ENCODE data around the gene DOK4. TPM values are rescaled to one million over a fixed set of nuclear protein-coding genes. Genes with fewer than 3 reads are reported as not detected.
A peak's percentile ranks its signal among the peaks of the same experiment; 100 is the strongest.

The DOK4 gene
- total and polyA plus RNA-seq, 5 donors from 2014 or later = 0.99 to 1.8 (median 1.2) TPM

GRCh38 chr16:57471852-57472664 is 14.2 kb downstream of the DOK4 start:
- no peak overlapping the region for H3K4me3 Mint-ChIP-seq
- ATAC-seq (ENCODE audit: low read depth in 2 of 2) (no peak), DNase-seq (no peak)
- Histone ChIP-seq H3K4me3 (ENCODE audit: low read depth, low read length) (no peak overlapping the region), H3K36me3 (ENCODE audit: control insufficient read depth, insufficient read depth, low read length) (peaks cover 48% of the 10 kb centered on the region), H3K4me1 (ENCODE audit: control insufficient read depth, insufficient read depth, low read length, poor library complexity, severe bottlenecking) (peaks cover 13% of the 10 kb centered on the region), H3K9me3 (ENCODE audit: control insufficient read depth in 2 of 2, low read length in 2 of 2) (no peaks in the 10 kb centered on the region), H3K27ac (ENCODE audit: insufficient read depth, low read length, poor library complexity, severe bottlenecking) (no peak overlapping the region), H3K27me3 (ENCODE audit: control insufficient read depth, insufficient read depth, low read length) (no peaks in the 10 kb centered on the region)
- peaks cover 4 to 17% (median 13%) of the 10 kb centered on the region in 4 donors for H3K4me1 Mint-ChIP-seq
- peaks cover 31% of the 10 kb centered on the region for H3K36me3 Mint-ChIP-seq
- H3K27me3 Mint-ChIP-seq = no peaks in the 10 kb centered on the region
- H3K9me3 Mint-ChIP-seq = peaks cover 0 to 3% (median 0%) of the 10 kb centered on the region in 7 donors
- H3K27ac Mint-ChIP-seq = peak overlapping the region in 1 of 3 donors; percentile 58

DNA sequence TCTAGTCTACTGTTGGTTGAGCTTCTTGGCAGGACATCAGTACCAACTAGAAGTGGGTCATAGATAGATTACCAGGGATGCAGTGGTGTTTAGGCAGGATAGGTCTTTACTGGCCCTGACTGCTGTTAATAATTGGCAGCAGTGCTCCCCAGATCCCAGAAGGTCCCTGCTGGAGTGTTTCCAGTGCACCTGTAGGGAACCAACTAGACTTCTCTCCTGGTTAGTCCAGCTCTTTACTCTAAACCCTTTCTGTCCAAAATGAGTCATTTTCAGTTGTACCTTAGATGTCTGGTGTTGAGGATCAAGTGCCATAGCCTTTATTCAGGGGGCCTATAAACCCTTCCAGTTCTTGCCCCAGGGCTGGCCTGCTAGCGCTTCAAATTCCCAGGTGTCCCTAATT is 15.1 kb downstream of the DOK4 start:
- no peak for DNase-seq
- no peak for ATAC-seq (ENCODE audit: low read depth in 2 of 2)
- peaks cover 0 to 3% (median 0%) of the 10 kb centered on the region in 7 donors for H3K9me3 Mint-ChIP-seq
- Histone ChIP-seq H3K4me3 (ENCODE audit: low read depth, low read length) (no peak overlapping the region), H3K9me3 (ENCODE audit: control insufficient read depth in 2 of 2, low read length in 2 of 2) (no peaks in the 10 kb centered on the region), H3K27me3 (ENCODE audit: control insufficient read depth, insufficient read depth, low read length) (no peaks in the 10 kb centered on the region), H3K36me3 (ENCODE audit: control insufficient read depth, insufficient read depth, low read length) (peaks cover 55% of the 10 kb centered on the region), H3K27ac (ENCODE audit: insufficient read depth, low read length, poor library complexity, severe bottlenecking) (no peak overlapping the region), H3K4me1 (ENCODE audit: control insufficient read depth, insufficient read depth, low read length, poor library complexity, severe bottlenecking) (peaks cover 7% of the 10 kb centered on the region)
- H3K36me3 Mint-ChIP-seq = peaks cover 33% of the 10 kb centered on the region
- no peak overlapping the region for H3K27ac Mint-ChIP-seq
- no peaks in the 10 kb centered on the region for H3K27me3 Mint-ChIP-seq
- peaks cover 4 to 13% (median 10%) of the 10 kb centered on the region in 4 donors for H3K4me1 Mint-ChIP-seq
- H3K4me3 Mint-ChIP-seq = no peak overlapping the region

DNA sequence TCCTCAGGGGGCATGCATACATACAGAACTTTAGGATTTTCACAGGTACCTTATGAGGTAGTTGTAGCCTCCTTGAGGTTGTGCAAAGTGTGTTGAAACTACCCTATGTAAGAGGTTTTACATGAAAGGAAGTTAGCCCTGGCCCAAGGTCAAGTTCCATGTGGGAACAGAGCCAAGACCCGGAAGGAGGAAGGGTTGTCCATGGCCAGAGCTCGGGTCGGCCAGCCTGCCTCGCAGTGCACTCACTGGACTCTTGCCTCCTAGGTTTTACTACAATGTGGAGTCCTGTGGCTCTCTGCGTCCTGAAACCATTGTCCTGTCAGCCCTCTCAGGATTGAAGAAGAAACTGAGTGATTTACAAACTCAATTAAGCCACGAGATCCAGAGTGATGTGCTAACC is 15.6 kb downstream of the DOK4 start:
- H3K27me3 ChIP-seq (ENCODE audit: control insufficient read depth, insufficient read depth, low read length) = no peaks in the 10 kb centered on the region
- H3K4me3 ChIP-seq (ENCODE audit: low read depth, low read length) = no peak overlapping the region
- Mint-ChIP-seq H3K27me3 (no peaks in the 10 kb centered on the region), H3K4me3 (no peak overlapping the region), H3K36me3 (peaks cover 38% of the 10 kb centered on the region), H3K27ac (peak overlapping the region in 1 of 3 donors; percentile 46), H3K9me3 (peaks cover 0 to 3% (median 0%) of the 10 kb centered on the region in 7 donors), H3K4me1 (peaks cover 4 to 14% (median 12%) of the 10 kb centered on the region in 4 donors)
- H3K27ac ChIP-seq (ENCODE audit: insufficient read depth, low read length, poor library complexity, severe bottlenecking) = no peak overlapping the region
- H3K36me3 ChIP-seq (ENCODE audit: control insufficient read depth, insufficient read depth, low read length) = peaks cover 60% of the 10 kb centered on the region
- peaks cover 2% of the 10 kb centered on the region for H3K4me1 ChIP-seq (ENCODE audit: control insufficient read depth, insufficient read depth, low read length, poor library complexity, severe bottlenecking)
- no peak for DNase-seq
- ATAC-seq (ENCODE audit: low read depth in 2 of 2) = no peak
- no peaks in the 10 kb centered on the region for H3K9me3 ChIP-seq (ENCODE audit: control insufficient read depth in 2 of 2, low read length in 2 of 2)

DNA sequence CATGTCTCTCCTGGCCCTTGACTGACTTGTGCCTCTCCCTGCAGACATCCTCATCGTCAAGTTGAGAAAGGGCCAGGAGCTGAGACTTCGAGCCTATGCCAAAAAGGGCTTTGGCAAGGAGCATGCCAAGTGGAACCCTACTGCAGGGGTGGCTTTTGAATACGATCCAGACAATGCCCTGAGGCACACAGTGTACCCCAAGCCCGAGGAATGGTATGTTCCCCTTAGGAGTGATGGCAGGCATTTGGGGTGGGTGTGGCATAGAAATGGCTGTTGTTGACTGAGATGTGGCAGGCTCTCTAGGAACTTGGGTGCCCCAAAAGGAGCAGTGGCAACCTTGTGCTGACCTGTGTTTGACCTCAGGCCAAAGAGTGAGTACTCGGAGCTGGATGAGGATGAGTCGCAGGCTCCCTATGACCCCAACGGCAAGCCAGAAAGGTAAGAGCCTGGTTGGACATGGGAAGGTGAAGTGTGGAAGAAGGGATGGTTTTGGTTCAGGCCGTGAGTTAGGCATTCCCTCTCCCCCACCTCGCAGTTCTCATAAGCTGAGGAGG is 16.3 kb downstream of the DOK4 start:
- no peak overlapping the region for H3K4me3 ChIP-seq (ENCODE audit: low read depth, low read length)
- Mint-ChIP-seq H3K4me1 (peaks cover 4 to 18% (median 15%) of the 10 kb centered on the region in 4 donors), H3K9me3 (peaks cover 0 to 3% (median 0%) of the 10 kb centered on the region in 7 donors), H3K4me3 (no peak overlapping the region), H3K27me3 (no peaks in the 10 kb centered on the region), H3K36me3 (peaks cover 43% of the 10 kb centered on the region), H3K27ac (no peak overlapping the region)
- no peak for ATAC-seq (ENCODE audit: low read depth in 2 of 2)
- H3K9me3 ChIP-seq (ENCODE audit: control insufficient read depth in 2 of 2, low read length in 2 of 2) = no peaks in the 10 kb centered on the region
- H3K27me3 ChIP-seq (ENCODE audit: control insufficient read depth, insufficient read depth, low read length) = no peaks in the 10 kb centered on the region
- H3K27ac ChIP-seq (ENCODE audit: insufficient read depth, low read length, poor library complexity, severe bottlenecking) = no peak overlapping the region
- DNase-seq = no peak
- H3K36me3 ChIP-seq (ENCODE audit: control insufficient read depth, insufficient read depth, low read length) = peaks cover 63% of the 10 kb centered on the region
- peaks cover 3% of the 10 kb centered on the region for H3K4me1 ChIP-seq (ENCODE audit: control insufficient read depth, insufficient read depth, low read length, poor library complexity, severe bottlenecking)

GRCh38 chr16:57469046-57469445 is 17.2 kb downstream of the DOK4 start:
- Mint-ChIP-seq H3K27me3 (no peaks in the 10 kb centered on the region), H3K4me1 (peaks cover 6 to 27% (median 24%) of the 10 kb centered on the region in 4 donors), H3K4me3 (no peak overlapping the region), H3K27ac (no peak overlapping the region), H3K9me3 (peaks cover 0 to 3% (median 0%) of the 10 kb centered on the region in 7 donors), H3K36me3 (peaks cover 50% of the 10 kb centered on the region)
- Histone ChIP-seq H3K4me1 (ENCODE audit: control insufficient read depth, insufficient read depth, low read length, poor library complexity, severe bottlenecking) (peaks cover 10% of the 10 kb centered on the region), H3K36me3 (ENCODE audit: control insufficient read depth, insufficient read depth, low read length) (peaks cover 69% of the 10 kb centered on the region), H3K27me3 (ENCODE audit: control insufficient read depth, insufficient read depth, low read length) (no peaks in the 10 kb centered on the region), H3K9me3 (ENCODE audit: control insufficient read depth in 2 of 2, low read length in 2 of 2) (no peaks in the 10 kb centered on the region), H3K4me3 (ENCODE audit: low read depth, low read length) (no peak overlapping the region), H3K27ac (ENCODE audit: insufficient read depth, low read length, poor library complexity, severe bottlenecking) (no peak overlapping the region)
- DNase-seq (no peak), ATAC-seq (ENCODE audit: low read depth in 2 of 2) (no peak)

GRCh38 chr16:57468346-57468745 is 17.9 kb downstream of the DOK4 start:
- DNase-seq (no peak), ATAC-seq (ENCODE audit: low read depth in 2 of 2) (no peak)
- Histone ChIP-seq H3K4me3 (ENCODE audit: low read depth, low read length) (no peak overlapping the region), H3K9me3 (ENCODE audit: control insufficient read depth in 2 of 2, low read length in 2 of 2) (no peaks in the 10 kb centered on the region), H3K4me1 (ENCODE audit: control insufficient read depth, insufficient read depth, low read length, poor library complexity, severe bottlenecking) (peaks cover 17% of the 10 kb centered on the region), H3K36me3 (ENCODE audit: control insufficient read depth, insufficient read depth, low read length) (peaks cover 69% of the 10 kb centered on the region), H3K27ac (ENCODE audit: insufficient read depth, low read length, poor library complexity, severe bottlenecking) (no peak overlapping the region), H3K27me3 (ENCODE audit: control insufficient read depth, insufficient read depth, low read length) (no peaks in the 10 kb centered on the region)
- peaks cover 0 to 3% (median 0%) of the 10 kb centered on the region in 7 donors for H3K9me3 Mint-ChIP-seq
- H3K27me3 Mint-ChIP-seq = no peaks in the 10 kb centered on the region
- H3K36me3 Mint-ChIP-seq = peaks cover 52% of the 10 kb centered on the region
- H3K27ac Mint-ChIP-seq = no peak overlapping the region
- H3K4me1 Mint-ChIP-seq = peaks cover 8 to 34% (median 30%) of the 10 kb centered on the region in 4 donors
- peak overlapping the region in 3 of 4 donors; percentile 15 to 33 (median 16) for H3K4me3 Mint-ChIP-seq

DNA sequence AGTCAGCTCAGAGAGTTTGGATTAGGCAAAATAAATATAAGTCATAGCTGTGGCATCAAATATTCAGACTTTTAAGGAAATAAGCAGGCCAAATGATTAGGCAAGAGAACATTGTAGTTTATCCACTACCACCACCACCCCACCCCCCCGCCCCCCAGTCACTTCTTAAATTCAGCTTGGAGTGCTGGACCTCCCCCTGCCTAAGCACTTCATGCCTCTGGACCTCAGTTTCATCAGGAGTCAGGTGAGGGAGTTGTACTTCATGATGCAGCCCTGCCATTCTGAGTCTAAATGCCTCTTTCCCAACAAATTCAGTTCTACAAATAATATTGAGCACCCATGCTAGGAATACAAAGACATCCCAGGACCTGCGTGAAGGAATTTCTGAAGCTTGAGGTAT is 21.8 kb downstream of the DOK4 start:
- peak overlapping the region; percentile 66 to 100 (median 94) for H3K4me3 Mint-ChIP-seq
- peaks cover 4 to 46% (median 35%) of the 10 kb centered on the region in 4 donors for H3K4me1 Mint-ChIP-seq
- H3K4me1 ChIP-seq (ENCODE audit: control insufficient read depth, insufficient read depth, low read length, poor library complexity, severe bottlenecking) = peaks cover 26% of the 10 kb centered on the region
- DNase-seq (no peak), ATAC-seq (ENCODE audit: low read depth in 2 of 2) (no peak)
- peaks cover 56% of the 10 kb centered on the region for H3K36me3 ChIP-seq (ENCODE audit: control insufficient read depth, insufficient read depth, low read length)
- H3K36me3 Mint-ChIP-seq = peaks cover 55% of the 10 kb centered on the region
- H3K27me3 Mint-ChIP-seq = no peaks in the 10 kb centered on the region
- no peak overlapping the region for H3K4me3 ChIP-seq (ENCODE audit: low read depth, low read length)
- no peak overlapping the region for H3K27ac ChIP-seq (ENCODE audit: insufficient read depth, low read length, poor library complexity, severe bottlenecking)
- peak overlapping the region in 2 of 3 donors; percentile 57 to 98 for H3K27ac Mint-ChIP-seq
- no peaks in the 10 kb centered on the region for H3K9me3 Mint-ChIP-seq
- H3K9me3 ChIP-seq (ENCODE audit: control insufficient read depth in 2 of 2, low read length in 2 of 2) = no peaks in the 10 kb centered on the region
- H3K27me3 ChIP-seq (ENCODE audit: control insufficient read depth, insufficient read depth, low read length) = no peaks in the 10 kb centered on the region

Measured in CD4-positive, CD25-positive, alpha-beta regulatory T cell (primary cell).